B cell (primary cell): ENCODE data around the gene ZFAND6.

Experiments used
- EZH2 ChIP-seq: IDR thresholded peaks from 2 replicates; pipeline ENCODE4 v1.6.1; 2012; ENCODE audit warnings: borderline replicate concordance, low read depth, mild to moderate bottlenecking, moderate library complexity, low read length; ENCODE audit not compliant: insufficient read depth, poor library complexity, severe bottlenecking
- TF ChIP-seq, protein P1 (sequence below): fragments of 200-600 bp; IDR thresholded peaks from one replicate; pipeline ENCODE4 v1.8.0; 2022; ENCODE audit warnings: antibody characterized with exemption, mild to moderate bottlenecking

DNA sequence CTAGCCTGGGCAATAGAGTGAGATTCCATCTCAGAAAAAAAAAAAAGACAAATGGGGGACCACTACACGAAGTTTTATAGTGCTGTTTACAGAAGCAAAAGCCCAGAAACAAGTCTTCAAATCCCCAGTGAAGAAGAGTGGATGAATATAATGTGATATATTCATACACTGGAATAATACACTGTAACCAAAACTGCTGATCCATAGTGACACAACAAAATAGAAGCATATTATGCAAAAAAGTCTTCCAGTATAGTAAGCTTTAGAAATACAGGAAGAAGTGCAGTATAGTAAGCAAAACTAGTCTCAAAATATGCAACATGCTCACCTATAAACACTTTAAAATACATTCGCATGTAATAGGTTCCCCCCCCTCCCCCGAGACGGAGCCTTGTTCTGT, 81.4 kb downstream of the ZFAND6 start:
- TF ChIP-seq, protein P1, sequence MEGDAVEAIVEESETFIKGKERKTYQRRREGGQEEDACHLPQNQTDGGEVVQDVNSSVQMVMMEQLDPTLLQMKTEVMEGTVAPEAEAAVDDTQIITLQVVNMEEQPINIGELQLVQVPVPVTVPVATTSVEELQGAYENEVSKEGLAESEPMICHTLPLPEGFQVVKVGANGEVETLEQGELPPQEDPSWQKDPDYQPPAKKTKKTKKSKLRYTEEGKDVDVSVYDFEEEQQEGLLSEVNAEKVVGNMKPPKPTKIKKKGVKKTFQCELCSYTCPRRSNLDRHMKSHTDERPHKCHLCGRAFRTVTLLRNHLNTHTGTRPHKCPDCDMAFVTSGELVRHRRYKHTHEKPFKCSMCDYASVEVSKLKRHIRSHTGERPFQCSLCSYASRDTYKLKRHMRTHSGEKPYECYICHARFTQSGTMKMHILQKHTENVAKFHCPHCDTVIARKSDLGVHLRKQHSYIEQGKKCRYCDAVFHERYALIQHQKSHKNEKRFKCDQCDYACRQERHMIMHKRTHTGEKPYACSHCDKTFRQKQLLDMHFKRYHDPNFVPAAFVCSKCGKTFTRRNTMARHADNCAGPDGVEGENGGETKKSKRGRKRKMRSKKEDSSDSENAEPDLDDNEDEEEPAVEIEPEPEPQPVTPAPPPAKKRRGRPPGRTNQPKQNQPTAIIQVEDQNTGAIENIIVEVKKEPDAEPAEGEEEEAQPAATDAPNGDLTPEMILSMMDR: no peak
- TF ChIP-seq EZH2: no peak
